GM06990 (cell line): Measurements from ENCODE around the gene MYT1.

Source experiments
- DNase-seq: peaks from one replicate; pipeline ENCODE4 v3.0.0-alpha.2; 2011; ENCODE audit not compliant: insufficient read length; ENCODE audit errors: extremely low read depth
- H3K27me3 ChIP-seq: replicated peaks from 2 replicates; pipeline ENCODE4 v1.6.0; 2011; ENCODE audit warnings: low read length; ENCODE audit not compliant: control insufficient read depth, insufficient read depth
- H3K36me3 ChIP-seq: 2 replicates; pipeline ENCODE4 v1.5.1; 2011; ENCODE audit warnings: low read length; ENCODE audit not compliant: control insufficient read depth, insufficient read depth
- H3K4me3 ChIP-seq: replicated peaks from 2 replicates; pipeline ENCODE4 v1.5.1; 2011; ENCODE audit warnings: low read depth, mild to moderate bottlenecking, control low read depth, low read length
- CTCF ChIP-seq: IDR thresholded peaks from 2 replicates; pipeline ENCODE4 v1.5.1; 2011; ENCODE audit warnings: low read length, control low read depth, mild to moderate bottlenecking, inconsistent platforms; ENCODE audit not compliant: insufficient read depth, poor library complexity, severe bottlenecking

The MYT1 gene

GRCh38 chr20:64228086-64228653 lies 63.9 kb downstream of the MYT1 start:
- Histone ChIP-seq H3K36me3 (no peaks in the 10 kb centered on the region), H3K4me3 (no peak overlapping the region), H3K27me3 (no peaks in the 10 kb centered on the region; the same call in 1 of the 2 replicates)
- TF ChIP-seq CTCF: no peak
- no peak for DNase-seq

DNA sequence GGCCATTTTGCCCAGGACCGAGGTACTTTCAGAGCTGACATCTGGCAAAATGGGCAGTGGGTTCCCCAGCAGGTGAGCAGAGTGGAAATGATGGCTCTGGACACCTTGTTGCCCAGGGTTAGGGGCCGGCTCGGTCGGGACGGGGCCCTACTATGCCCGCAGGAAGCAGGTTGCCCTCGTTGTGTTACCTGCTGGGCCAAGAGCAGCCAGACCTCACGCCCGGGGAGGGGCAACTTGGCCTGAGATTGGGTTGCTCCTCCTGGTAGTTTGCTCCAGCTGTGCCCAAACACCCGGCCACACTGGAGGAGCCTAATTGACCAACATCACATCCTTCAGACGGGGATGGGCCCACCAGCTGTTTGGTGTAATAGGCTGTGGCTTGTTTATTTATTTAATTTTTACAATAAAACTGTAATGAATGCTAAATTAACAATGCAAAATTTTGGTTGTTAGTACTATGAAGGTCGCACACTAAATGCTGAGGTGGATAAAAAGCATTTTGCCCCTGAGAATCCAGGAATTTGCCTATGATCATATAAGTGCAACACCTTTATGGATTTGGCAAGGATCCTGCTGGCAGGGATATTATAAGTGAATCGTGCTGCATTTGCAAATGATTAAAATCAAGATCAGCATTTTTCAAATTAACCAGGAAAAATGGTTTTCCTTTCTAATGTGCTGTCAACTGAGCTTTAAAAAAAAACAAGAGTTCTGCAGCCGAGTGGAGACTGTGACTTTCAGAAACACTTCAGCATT lies 64.7 kb downstream of the MYT1 start:
- Histone ChIP-seq H3K4me3 (no peak overlapping the region), H3K27me3 (no peaks in the 10 kb centered on the region; the same call in 1 of the 2 replicates), H3K36me3 (no peaks in the 10 kb centered on the region)
- no peak for TF ChIP-seq CTCF
- DNase-seq: no peak

GRCh38 chr20:64229507-64230061 lies 65.3 kb downstream of the MYT1 start:
- DNase-seq: no peak
- H3K36me3 ChIP-seq: no peaks in the 10 kb centered on the region
- H3K4me3 ChIP-seq: no peak overlapping the region
- no peaks in the 10 kb centered on the region; the same call in 1 of the 2 replicates for H3K27me3 ChIP-seq
- TF ChIP-seq CTCF: no peak

DNA sequence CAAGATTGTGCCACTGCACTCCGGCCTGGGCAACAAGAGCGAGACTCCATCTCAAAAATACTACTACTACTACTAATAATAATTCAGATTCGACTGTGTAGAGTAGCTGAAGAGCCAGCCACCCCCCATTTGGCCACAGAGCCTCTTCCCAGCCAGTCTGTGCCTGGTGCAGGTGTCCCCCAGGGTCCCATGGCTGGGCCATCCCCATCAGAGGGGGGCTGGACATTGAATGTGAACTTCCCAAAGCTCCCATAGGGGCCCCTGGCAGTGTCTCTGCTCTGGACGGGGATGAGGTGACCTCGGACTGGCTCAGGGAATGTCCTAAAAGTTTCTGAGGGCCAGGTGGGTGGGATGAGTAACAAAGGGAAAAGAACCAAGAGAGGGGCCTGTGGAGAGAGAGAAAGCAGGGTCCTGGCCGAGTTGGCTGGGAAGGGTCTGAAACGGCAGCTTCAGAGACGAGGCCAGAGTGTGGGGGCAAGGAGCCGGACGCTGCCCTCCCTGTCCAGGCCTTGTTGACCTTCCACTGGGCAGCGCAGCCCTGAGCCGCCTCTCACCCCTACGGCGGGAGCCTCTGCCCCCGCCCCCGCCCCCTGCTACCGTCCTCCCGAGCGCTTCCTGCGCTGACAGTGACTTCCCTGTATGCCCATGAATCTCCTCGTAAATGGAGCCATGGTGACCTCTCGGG lies 66.4 kb downstream of the MYT1 start:
- no peak for DNase-seq
- no peak for TF ChIP-seq CTCF
- Histone ChIP-seq H3K4me3 (no peak overlapping the region), H3K36me3 (no peaks in the 10 kb centered on the region), H3K27me3 (no peaks in the 10 kb centered on the region; the same call in 1 of the 2 replicates)

DNA sequence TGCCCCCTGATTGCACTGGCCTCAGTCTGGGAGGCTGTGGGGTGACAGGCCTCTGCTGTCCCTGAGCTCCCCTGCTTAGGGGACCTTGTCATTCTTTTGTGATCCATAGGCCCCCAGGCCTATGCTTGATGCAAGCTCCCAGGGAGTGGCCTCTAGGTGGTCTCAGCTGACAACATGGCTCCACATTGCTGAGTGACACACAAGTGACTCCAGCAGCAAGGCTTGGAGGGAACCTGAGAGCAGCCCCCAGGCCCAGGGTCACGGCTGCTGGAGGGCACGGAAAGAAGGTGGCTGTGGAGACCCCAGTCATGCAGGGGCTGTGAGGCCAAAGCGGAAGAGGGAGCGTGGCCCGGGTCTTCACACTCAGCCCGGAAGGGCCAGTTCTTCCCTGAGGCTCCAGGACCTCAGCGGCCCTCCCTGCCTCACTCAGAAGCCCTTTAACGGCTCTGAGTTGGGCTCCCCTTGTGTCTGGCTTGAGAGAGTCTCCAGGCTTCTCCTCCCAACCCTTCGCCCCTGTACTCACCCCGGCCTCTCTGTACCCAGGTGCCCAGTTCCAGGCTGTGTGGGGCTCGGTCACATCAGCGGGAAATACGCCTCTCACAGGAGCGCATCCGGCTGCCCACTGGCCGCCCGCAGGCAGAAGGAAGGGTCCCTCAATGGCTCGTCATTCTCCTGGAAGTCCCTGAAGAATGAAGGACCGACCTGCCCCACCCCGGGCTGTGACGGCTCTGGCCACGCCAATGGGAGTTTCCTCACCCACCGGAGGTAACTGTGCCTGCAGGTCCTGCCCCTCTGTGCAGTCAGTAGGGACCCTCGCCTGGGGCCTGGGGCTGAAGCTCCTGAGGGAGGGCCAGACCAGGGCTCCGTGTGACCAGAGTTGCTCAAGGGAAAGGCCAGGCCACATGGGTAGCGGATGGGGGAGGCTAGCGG lies 67.6 kb downstream of the MYT1 start:
- DNase-seq: no peak
- Histone ChIP-seq H3K4me3 (no peak overlapping the region), H3K36me3 (no peaks in the 10 kb centered on the region), H3K27me3 (no peaks in the 10 kb centered on the region; the same call in 1 of the 2 replicates)
- TF ChIP-seq CTCF: no peak
